Mesendoderm (in vitro differentiated cells): ENCODE data around the gene S100A13.
A peak's percentile ranks its signal among the peaks of the same experiment; 100 is the strongest.

Experiments used
- DNase-seq: peaks from one replicate; pipeline ENCODE4 v3.0.0; 2013
- H2AK5ac ChIP-seq: 2 replicates; pipeline ENCODE4 v1.6.1; 2013; ENCODE audit warnings: low read length, inconsistent platforms
- H2BK120ac ChIP-seq: 2 replicates; pipeline ENCODE4 v1.6.1; 2013; ENCODE audit warnings: low read depth, mild to moderate bottlenecking, low read length, moderate library complexity, mixed read lengths
- H2BK15ac ChIP-seq: replicated peaks from 2 replicates; pipeline ENCODE4 v1.6.1; 2013; ENCODE audit warnings: low read depth, mild to moderate bottlenecking, moderate library complexity
- H2BK5ac ChIP-seq: 2 replicates; pipeline ENCODE4 v1.6.1; 2013; ENCODE audit warnings: low read length, inconsistent platforms
- H3K18ac ChIP-seq: 2 replicates; pipeline ENCODE4 v1.6.1; 2013; ENCODE audit warnings: mild to moderate bottlenecking, low read length, mixed read lengths
- H3K23ac ChIP-seq: one replicate; pipeline ENCODE4 v1.6.1; 2013; ENCODE audit warnings: low read length
- H3K27ac ChIP-seq: 2 replicates; pipeline ENCODE4 v1.5.1; 2013; ENCODE audit warnings: low read depth, mild to moderate bottlenecking, inconsistent platforms, low read length, moderate library complexity
- H3K27me3 ChIP-seq: 2 replicates; pipeline ENCODE4 v1.6.1; 2013; ENCODE audit warnings: low read length, control low read depth, mild to moderate bottlenecking, inconsistent platforms; ENCODE audit not compliant: insufficient read depth, poor library complexity
- H3K36me3 ChIP-seq: 2 replicates; pipeline ENCODE4 v1.6.1; 2013; ENCODE audit warnings: low read length, inconsistent platforms; ENCODE audit not compliant: control insufficient read depth, insufficient read depth
- H3K4ac ChIP-seq: one replicate; pipeline ENCODE4 v1.6.1; 2013; ENCODE audit warnings: low read depth, mild to moderate bottlenecking, low read length, moderate library complexity
- H3K4me1 ChIP-seq: 2 replicates; pipeline ENCODE4 v1.6.1; 2013; ENCODE audit warnings: low read depth, low read length, inconsistent platforms; ENCODE audit not compliant: control insufficient read depth
- H3K4me2 ChIP-seq: 2 replicates; pipeline ENCODE4 v1.6.1; 2013; ENCODE audit warnings: low read length
- H3K4me3 ChIP-seq: 2 replicates; pipeline ENCODE4 v1.5.1; 2013; ENCODE audit warnings: mild to moderate bottlenecking, low read length
- H3K56ac ChIP-seq: one replicate; pipeline ENCODE4 v1.6.1; 2013; ENCODE audit warnings: low read length
- H3K79me1 ChIP-seq: 2 replicates; pipeline ENCODE4 v1.6.1; 2013; ENCODE audit warnings: low read length, inconsistent platforms
- H3K79me2 ChIP-seq: 2 replicates; pipeline ENCODE4 v1.6.1; 2013; ENCODE audit warnings: mild to moderate bottlenecking, low read length; ENCODE audit not compliant: control insufficient read depth, insufficient read depth
- H3K9ac ChIP-seq: 2 replicates; pipeline ENCODE4 v1.6.1; 2013; ENCODE audit warnings: low read length, inconsistent platforms
- H4K5ac ChIP-seq: one replicate; pipeline ENCODE4 v1.6.1; 2013; ENCODE audit warnings: low read length
- H4K8ac ChIP-seq: one replicate; pipeline ENCODE4 v1.6.1; 2013; ENCODE audit warnings: low read depth, mild to moderate bottlenecking, control low read depth, low read length, moderate library complexity
- WGBS: extraction: QIAGEN DNeasy Blood & Tissue Kit; methylation state at CpG from one replicate; pipeline ENCODE4 v1.1.7; 2013; ENCODE audit warnings: low lambda C conversion rate, missing lambda C conversion rate; ENCODE audit not compliant: insufficient coverage; ENCODE audit errors: extremely low coverage; 5-methylcytosine and 5-hydroxymethylcytosine counted together

The S100A13 gene

DNA sequence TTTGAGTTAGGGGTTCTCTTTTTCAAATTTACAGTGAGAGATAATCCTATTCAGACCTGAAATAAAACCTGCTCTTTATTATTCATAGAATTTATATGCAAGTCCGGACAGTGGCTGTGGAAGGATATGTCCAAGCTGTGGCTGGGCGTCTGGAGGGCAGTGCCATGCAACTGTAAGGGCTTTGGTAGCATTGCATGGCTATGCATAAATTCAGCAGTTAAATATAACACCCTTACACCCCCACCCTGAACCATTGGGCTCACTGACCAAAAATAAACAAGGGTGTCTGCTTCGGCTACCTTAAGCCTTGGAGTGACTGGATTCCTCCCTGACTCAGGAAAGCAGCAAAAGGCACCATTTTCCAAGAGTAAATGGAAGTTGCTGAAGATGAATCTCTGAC lies 12.0 kb upstream of the S100A13 start:
- Histone ChIP-seq H4K8ac (no peak overlapping the region), H3K4me2 (no peak overlapping the region), H3K27ac (no peak overlapping the region), H3K79me1 (peaks cover 26% of the 10 kb centered on the region), H3K4me1 (no peaks in the 10 kb centered on the region), H3K36me3 (peaks cover 34% of the 10 kb centered on the region), H4K5ac (no peak overlapping the region), H3K23ac (no peak overlapping the region), H3K56ac (no peak overlapping the region), H3K9ac (no peak overlapping the region), H3K4ac (no peak overlapping the region), H3K4me3 (no peak overlapping the region), H3K27me3 (no peaks in the 10 kb centered on the region), H3K18ac (no peak overlapping the region), H2AK5ac (no peak overlapping the region), H2BK15ac (no peak overlapping the region), H2BK120ac (no peak overlapping the region), H3K79me2 (peaks cover 31% of the 10 kb centered on the region), H2BK5ac (no peak overlapping the region)
- DNase-seq: no peak
- WGBS: no CpG with 5 or more reads among the region's 3 CpGs

DNA sequence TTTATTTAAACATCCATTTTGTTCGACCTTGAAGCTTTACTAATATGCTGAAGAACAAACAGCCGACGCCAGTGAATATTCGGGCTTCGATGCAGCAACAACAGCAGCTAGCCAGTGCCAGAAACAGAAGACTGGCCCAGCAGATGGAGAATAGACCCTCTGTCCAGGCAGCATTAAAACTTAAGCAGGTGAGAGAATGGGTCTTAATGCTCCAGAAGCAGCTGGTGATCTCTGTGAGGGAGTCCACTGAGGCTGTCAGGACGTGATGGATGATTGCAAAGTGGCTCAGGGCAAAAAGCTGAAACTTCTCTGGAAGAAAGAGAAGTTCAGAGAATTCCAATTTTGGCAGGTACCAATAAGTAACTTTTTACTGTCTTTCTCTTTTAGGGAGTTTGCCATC lies 11.0 kb upstream of the S100A13 start:
- Histone ChIP-seq H3K27me3 (no peaks in the 10 kb centered on the region), H3K18ac (no peak overlapping the region), H3K79me1 (peaks cover 24% of the 10 kb centered on the region), H3K36me3 (peaks cover 31% of the 10 kb centered on the region), H3K9ac (no peak overlapping the region), H2AK5ac (no peak overlapping the region), H2BK120ac (no peak overlapping the region), H2BK15ac (no peak overlapping the region), H3K56ac (no peak overlapping the region), H3K23ac (no peak overlapping the region), H3K4me3 (no peak overlapping the region), H3K4ac (no peak overlapping the region), H4K5ac (no peak overlapping the region), H3K79me2 (peaks cover 31% of the 10 kb centered on the region), H3K4me1 (no peaks in the 10 kb centered on the region), H4K8ac (no peak overlapping the region), H3K4me2 (no peak overlapping the region), H2BK5ac (no peak overlapping the region), H3K27ac (no peak overlapping the region)
- WGBS: no CpG with 5 or more reads among the region's 6 CpGs
- DNase-seq: no peak

DNA sequence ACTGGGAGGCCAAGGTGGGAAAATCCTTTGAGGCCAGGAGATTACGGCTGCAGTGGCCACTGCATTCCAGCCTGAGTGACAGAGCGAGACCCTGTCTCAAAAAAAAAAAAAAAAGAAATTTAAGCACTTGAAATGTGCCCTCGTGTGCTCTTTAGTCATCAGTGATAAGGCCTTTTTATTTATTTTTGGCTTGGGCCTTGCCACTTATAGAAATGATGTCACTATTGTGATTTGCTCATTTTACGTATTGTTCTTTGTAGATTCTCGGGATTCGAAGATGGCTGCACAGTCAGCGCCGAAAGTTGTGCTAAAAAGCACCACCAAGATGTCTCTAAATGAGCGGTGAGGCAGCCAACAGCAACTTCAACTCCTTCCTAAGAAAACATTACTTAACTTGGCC lies 9.0 kb upstream of the S100A13 start:
- no peak for DNase-seq
- H2BK120ac ChIP-seq: no peak overlapping the region
- H4K5ac ChIP-seq: no peak overlapping the region
- H3K56ac ChIP-seq: no peak overlapping the region
- H2AK5ac ChIP-seq: no peak overlapping the region
- peaks cover 21% of the 10 kb centered on the region for H3K36me3 ChIP-seq
- no peak overlapping the region for H3K23ac ChIP-seq
- no peak overlapping the region for H3K9ac ChIP-seq
- no CpG with 5 or more reads among the region's 9 CpGs for WGBS
- no peak overlapping the region for H3K27ac ChIP-seq
- no peak overlapping the region for H3K18ac ChIP-seq
- H3K4me3 ChIP-seq: no peak overlapping the region
- no peaks in the 10 kb centered on the region for H3K4me1 ChIP-seq
- no peak overlapping the region for H3K4ac ChIP-seq
- H3K79me2 ChIP-seq: peaks cover 31% of the 10 kb centered on the region
- H2BK5ac ChIP-seq: no peak overlapping the region
- no peak overlapping the region for H4K8ac ChIP-seq
- no peaks in the 10 kb centered on the region for H3K27me3 ChIP-seq
- H3K4me2 ChIP-seq: no peak overlapping the region
- H2BK15ac ChIP-seq: no peak overlapping the region
- H3K79me1 ChIP-seq: peaks cover 17% of the 10 kb centered on the region

DNA sequence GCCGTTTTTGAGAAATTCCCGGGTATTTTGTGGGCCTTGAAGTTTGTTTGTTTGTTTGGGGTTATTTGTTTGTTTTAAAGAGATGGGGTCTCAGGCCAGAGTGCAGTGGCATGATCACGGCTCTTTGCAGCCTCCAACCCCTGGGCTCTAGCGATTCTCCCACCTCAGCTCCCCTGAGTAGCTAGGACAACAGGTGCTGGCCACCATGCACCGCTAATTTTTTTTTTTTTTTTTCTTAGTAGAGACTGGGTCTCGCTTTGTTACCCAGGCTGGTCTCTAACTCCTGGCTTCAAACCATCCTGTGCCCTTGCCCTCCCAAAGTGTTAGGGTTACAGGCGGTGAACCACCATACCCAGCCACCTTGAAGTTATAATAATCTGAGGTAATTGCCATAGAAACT lies 8.6 kb upstream of the S100A13 start:
- H4K5ac ChIP-seq: no peak overlapping the region
- no CpG with 5 or more reads among the region's 7 CpGs for WGBS
- H3K18ac ChIP-seq: no peak overlapping the region
- no peaks in the 10 kb centered on the region for H3K27me3 ChIP-seq
- H2BK5ac ChIP-seq: no peak overlapping the region
- no peak for DNase-seq
- H2BK15ac ChIP-seq: no peak overlapping the region
- H3K23ac ChIP-seq: no peak overlapping the region
- no peaks in the 10 kb centered on the region for H3K4me1 ChIP-seq
- H3K4ac ChIP-seq: no peak overlapping the region
- H2AK5ac ChIP-seq: no peak overlapping the region
- H2BK120ac ChIP-seq: no peak overlapping the region
- no peak overlapping the region for H3K4me3 ChIP-seq
- peaks cover 31% of the 10 kb centered on the region for H3K79me2 ChIP-seq
- no peak overlapping the region for H4K8ac ChIP-seq
- H3K56ac ChIP-seq: peak overlapping the region; percentile 40
- peaks cover 17% of the 10 kb centered on the region for H3K36me3 ChIP-seq
- peaks cover 15% of the 10 kb centered on the region for H3K79me1 ChIP-seq
- no peak overlapping the region for H3K27ac ChIP-seq
- H3K4me2 ChIP-seq: no peak overlapping the region
- no peak overlapping the region for H3K9ac ChIP-seq

DNA sequence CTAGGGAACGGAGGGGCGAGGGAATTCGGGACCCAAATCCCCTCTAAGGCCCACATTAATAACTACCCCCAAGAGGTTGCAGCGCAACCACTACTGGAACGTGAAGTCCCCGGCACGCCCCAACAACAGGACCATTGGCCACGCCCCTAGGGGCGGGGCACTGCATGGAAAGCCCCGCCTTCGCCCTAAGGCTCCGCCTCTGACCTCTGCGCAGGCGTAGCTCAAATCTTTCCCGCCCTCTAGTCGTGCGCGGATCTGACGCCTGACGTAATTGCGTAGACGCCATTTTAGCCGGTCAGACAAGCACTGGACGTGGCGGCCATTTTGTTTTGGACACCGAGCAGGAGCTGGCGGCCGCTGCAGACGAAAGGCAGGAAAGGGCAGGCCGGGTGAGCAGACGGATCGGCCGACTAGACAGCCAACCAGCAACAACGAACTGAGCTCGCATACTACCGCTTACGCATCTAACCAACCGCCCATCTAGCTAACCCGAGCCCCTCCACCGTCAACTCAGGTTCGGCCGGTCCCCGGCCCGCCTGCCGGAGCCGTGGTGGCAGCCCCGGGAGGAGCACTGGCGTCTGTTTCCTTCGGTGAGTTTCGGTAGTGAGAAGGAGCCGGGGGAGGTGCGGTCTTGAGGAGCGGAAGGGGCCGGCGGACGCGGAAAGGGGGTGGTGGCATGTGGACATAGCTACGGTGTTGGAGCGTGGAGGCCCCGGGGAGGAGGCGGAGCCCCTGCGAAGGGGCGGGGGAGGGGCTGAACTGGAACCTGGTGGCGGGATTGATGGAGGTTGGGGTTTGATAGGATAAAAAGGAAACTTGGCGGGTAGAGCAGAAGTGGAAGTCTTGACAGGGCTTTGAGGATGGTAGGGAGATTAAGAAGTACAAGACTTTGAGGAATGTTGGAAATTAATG lies 6.7 kb upstream of the S100A13 start, which contains the start of gene CHTOP:
TSS of gene CHTOP (plus strand) at position 313 of the 912 bp plus-strand sequence. CDS start 2,523 bp downstream, outside the sequence.
- Histone ChIP-seq H3K56ac (peak within 1 kb of the TSS; percentile 99), H3K23ac (peak within 1 kb of the TSS; percentile 97), H3K18ac (peak within 1 kb of the TSS; percentile 91), H2BK5ac (peak within 1 kb of the TSS; percentile 98), H2BK15ac (no peak within 1 kb of the TSS), H3K27ac (peak within 1 kb of the TSS; percentile 100), H3K4ac (peak within 1 kb of the TSS; percentile 94), H2AK5ac (no peak within 1 kb of the TSS), H3K79me1 (peaks cover 12% of the 10 kb centered on the region), H3K79me2 (peaks cover 31% of the 10 kb centered on the region), H4K5ac (peak within 1 kb of the TSS; percentile 44), H3K27me3 (no peaks in the 10 kb centered on the region), H3K36me3 (peaks cover 12% of the 10 kb centered on the region), H3K4me3 (peak within 1 kb of the TSS; percentile 92), H3K9ac (peak within 1 kb of the TSS; percentile 99), H4K8ac (peak within 1 kb of the TSS; percentile 88), H3K4me2 (peak within 1 kb of the TSS; percentile 45), H3K4me1 (no peaks in the 10 kb centered on the region), H2BK120ac (peak within 1 kb of the TSS; percentile 50)
- DNase-seq: peak; percentile 99
- WGBS: no CpG with 5 or more reads among the region's 65 CpGs
